H1 (cell line): ENCODE results near the gene VGF. TPM values are rescaled to one million over a fixed set of nuclear protein-coding genes. Genes with fewer than 3 reads are reported as not detected.

Experiments
- JUND ChIP-seq: IDR thresholded peaks from 2 replicates; pipeline ENCODE4 v1.6.1; 2011; ENCODE audit warnings: mild to moderate bottlenecking, improper control_type of control experiment, low read length
- polyA plus RNA-seq, 7 experiments: library from polyadenylated mRNA; depleted of rRNA in 3 of 7; stranded (reverse) in 5 of 7; unstranded in 2 of 7; fragments of >200 nt in 5 of 7; fragments of 200-250 nt in 2 of 7; gene quantifications; 1 replicate in 5 of 7; 2 replicates in 1 of 7; 4 replicates in 1 of 7; pipeline versions ENCODE4 v1.2.1 to v1.2.3, GENCODE V29; 2011 to 2013; ENCODE audit warnings: missing spikeins in 2 of 7, mixed read lengths in 2 of 7
- total RNA-seq: library from RNA; stranded (reverse); fragmentation: NEBNext Ultra II Directional; extraction: Animal tissue kit (Norgen Biotek cat#: 25700); gene quantifications from 2 replicates; pipeline ENCODE4 v1.2.1, GENCODE V29; 2021
- TF ChIP-seq, protein P1 (sequence below): IDR thresholded peaks from 2 replicates; pipeline ENCODE4 v1.6.1; 2012; ENCODE audit warnings: low read length, inconsistent platforms

VGF gene
- total and polyA plus RNA-seq, 2 of the 8 experiments (the other 6 are each of a cell fraction or from before 2014, with no cell fraction given) = 1.6 to 7.0 TPM

DNA sequence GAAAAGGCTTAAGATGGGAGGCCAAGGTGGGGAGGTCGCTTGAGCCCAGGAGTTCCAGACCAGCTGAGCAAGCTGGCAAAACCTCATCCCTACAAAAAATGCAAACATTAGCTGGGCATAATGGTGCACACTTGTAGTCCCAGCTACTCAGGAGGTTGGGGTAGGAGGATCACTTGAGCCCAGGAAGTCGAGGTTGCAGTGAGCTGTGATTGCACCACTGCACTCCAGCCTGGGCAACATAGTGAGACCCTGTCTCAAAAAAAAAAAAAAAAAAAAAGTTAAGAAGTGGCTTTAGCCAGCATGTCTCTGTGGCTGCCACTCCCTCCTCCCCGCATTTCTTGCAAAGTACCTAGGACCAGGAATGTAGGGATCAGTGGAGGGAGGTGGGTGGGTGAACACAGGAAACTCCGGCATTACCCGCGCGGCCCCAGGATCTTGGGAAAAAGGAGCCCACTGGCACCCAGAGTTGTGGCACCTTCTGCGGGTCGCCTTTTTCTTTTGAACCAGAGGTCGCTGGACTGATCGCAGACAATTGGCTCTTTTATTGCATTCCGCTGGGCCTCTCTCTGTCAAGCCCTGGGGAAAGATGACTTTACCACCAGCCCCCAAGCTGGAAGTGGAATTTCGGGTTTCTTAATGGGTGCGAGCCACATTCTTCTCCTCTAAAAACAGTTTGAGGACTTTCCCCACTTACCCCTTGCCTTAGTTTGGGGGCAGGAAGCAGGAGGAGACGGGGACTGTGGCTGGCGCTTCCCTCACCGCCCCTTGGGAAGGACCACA lies 3.5 kb downstream of the VGF start (continued):
- TF ChIP-seq, protein P1, sequence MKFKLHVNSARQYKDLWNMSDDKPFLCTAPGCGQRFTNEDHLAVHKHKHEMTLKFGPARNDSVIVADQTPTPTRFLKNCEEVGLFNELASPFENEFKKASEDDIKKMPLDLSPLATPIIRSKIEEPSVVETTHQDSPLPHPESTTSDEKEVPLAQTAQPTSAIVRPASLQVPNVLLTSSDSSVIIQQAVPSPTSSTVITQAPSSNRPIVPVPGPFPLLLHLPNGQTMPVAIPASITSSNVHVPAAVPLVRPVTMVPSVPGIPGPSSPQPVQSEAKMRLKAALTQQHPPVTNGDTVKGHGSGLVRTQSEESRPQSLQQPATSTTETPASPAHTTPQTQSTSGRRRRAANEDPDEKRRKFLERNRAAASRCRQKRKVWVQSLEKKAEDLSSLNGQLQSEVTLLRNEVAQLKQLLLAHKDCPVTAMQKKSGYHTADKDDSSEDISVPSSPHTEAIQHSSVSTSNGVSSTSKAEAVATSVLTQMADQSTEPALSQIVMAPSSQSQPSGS = no peak
- no peak for TF ChIP-seq JUND
